Stimulated activated CD4-positive, alpha-beta T cell treated with anti-CD3 and anti-CD28 coated beads, Interleukin-1b, Interleukin-23, amount 100 ng/mL, for 24 hours (primary cell): ENCODE data around the gene MRPS35.
"Not testable (repeated sequence)": the region's sequence is repeated elsewhere in the genome, so short reads cannot be mapped to it uniquely, and the experiment has no call there.

Source experiments
- DNase-seq, 4 experiments: peaks; one replicate each; pipeline ENCODE4 v3.0.0-alpha.2; 2020; ENCODE audit warnings: low read depth in 4 of 4, low spot score in 1 of 4

MRPS35 gene

GRCh38 chr12:27707216-27707615 is 3.4 kb upstream of the MRPS35 start:
- no peak for DNase-seq

- no peak for DNase-seq
These were observed 1.3 kb upstream of the MRPS35 start for GRCh38 chr12:27709212-27709931.

DNA sequence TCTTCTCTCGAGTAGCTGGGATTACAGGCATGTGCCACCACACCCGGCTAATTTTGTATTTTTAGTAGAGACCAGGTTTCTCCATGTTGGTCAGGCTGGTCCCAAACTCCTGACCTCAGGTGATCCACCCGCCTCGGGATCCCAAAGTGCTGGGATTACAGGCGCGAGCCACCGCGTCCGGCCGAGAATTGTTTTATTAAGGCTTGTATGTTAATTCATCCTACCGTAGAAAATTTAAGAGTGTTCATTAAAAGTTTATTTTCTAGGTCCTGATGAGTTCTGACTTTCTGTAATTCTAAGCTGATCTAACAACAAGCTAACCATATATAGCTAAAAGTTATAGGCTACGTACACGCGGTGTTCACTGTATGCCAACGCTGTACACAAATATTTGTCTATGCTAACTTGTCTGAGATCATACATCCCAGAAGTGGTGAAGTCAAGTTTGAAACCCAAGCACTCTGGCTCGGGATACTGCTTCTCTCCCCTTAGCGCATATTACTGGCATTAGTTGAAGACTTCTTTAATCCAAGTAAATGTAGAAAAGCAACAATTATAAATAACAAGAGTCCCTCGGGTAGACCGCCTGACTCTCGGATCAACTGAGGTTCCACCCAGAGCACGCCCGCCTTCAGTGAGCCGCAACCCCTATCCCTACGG is 570 bp upstream of the MRPS35 start:
- no peak for DNase-seq

DNA sequence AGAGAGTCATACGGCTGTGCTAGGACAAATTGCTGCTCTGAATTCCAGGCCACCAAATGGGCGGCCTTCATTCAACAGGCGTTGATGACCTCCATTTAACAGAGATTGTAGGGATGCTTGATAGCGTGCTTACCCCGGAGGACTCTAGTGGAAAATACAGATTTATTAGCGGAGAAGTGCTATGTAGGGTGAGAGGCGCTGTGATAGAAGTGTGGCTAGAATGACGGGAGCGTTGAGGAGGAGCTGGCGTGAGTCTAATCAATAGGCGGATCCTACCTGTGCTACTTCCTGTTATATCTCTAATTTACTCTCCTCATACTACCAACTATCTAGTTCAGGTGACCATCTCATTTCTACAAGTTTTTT is 668 bp downstream of the MRPS35 start:
- no peak for DNase-seq

GRCh38 chr12:27711967-27712366 is 1.3 kb downstream of the MRPS35 start:
- no peak for DNase-seq

GRCh38 chr12:27723212-27723611 is 12.6 kb downstream of the MRPS35 start:
- DNase-seq = no peak

GRCh38 chr12:27730097-27730588 is 19.5 kb downstream of the MRPS35 start:
- DNase-seq = no peak

DNA sequence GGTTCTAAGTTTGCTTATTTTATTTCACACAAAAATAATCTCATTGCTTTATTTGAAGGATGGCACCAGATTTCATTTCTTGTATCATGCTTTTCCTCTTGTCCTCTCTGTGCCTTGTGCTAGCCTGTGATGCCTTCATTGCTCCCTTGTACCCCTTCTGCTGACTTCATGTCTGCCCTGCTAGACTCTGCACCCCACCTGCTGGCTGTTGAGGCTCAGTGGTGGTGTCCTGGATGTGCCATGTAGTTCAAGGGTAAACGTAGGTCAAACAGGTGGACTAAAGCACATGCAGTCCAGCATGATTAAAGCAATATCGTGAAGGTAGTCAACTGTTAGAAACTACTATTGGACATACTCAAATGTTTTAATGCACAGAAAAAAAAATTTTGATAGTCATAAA is 21.6 kb downstream of the MRPS35 start:
- no peak for DNase-seq

DNA sequence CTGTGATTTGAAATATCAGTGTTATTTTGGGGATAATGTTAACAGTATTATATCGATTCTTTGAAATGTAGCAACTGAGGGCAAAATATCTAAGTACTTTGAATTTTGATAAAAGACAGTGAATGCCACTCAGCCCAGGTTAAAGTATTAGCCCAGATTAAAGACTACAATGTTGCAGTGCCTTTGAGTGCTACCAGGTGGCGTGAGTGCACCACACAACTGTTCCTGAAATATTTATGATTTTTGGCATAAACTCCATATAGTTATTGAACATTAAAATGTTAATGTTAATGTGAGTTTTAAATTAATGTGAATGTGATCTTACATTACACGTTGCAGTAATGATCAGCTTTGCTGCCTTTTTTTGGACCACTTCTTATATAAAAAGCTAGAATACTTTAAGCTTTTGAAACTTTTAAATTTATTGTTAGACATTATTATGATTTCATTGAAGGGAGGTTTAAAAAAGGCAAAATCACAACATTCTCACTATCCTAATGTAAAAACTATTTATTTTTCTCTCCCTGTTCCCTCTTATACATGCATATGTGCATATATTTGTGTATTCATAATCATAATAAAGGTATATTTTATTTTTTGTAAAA is 22.5 kb downstream of the MRPS35 start:
- peak in 1 of 4 experiments; percentile 12 for DNase-seq

GRCh38 chr12:27733791-27734190 is 23.2 kb downstream of the MRPS35 start:
- no peak for DNase-seq

DNA sequence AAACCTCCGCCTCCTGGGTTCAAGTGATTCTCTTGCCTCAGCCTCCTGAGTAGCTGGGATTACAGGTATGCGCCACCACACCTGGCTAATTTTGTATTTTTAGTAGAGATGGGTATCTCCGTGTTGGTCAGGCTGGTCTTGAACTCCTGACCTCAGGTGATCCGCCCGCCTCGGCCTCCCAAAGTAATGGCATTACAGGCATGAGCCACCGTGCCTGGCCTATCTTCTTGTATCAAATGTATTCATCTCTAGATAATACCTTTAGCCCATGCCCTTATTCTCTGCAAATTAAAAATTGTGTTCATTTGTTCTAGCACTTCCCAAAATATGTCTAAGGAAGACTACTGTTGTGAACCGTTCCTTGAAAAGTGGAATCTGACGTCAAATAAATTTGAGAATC is 23.7 kb downstream of the MRPS35 start:
- DNase-seq = not testable (repeated sequence)

DNA sequence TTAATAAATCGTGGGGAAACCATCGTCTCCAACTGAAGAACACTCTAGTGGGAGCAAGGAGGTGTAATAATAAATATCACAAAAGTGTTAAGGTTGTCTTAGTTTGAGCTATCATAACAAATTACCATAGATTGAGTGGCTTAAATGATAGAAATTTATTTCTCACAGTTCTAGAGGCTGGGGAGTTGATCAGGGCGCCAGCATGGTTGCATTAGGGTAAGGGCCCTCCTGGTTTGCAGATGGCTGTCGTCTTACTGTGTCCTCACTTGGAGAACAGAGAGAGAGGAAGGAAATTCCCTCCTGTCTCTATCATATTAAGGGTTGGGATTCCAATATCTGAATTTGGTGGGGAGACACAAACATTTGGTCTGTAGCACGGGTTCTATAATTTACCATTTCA is 33.0 kb downstream of the MRPS35 start:
- no peak for DNase-seq

DNA sequence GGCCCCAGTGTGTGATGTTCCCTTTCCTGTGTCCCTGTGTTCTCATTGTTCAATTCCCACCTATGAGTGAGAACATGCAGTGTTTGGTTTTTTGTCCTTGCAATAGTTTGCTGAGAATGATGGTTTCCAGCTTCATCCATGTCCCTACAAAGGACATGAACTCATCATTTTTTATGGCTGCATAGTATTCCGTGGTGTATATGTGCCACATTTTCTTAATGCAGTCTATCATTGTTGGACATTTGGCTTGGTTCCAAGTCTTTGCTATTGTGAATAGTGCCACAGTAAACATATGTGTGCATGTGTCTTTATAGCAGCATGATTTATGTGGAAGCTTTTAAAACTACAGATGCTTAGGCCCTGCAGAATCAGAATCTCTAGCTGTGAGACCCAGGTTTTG is 35.1 kb downstream of the MRPS35 start:
- DNase-seq = not testable (repeated sequence)

- no peak for DNase-seq
These were observed 36.6 kb downstream of the MRPS35 start for GRCh38 chr12:27747111-27747820.

- no peak for DNase-seq
These were observed 40.9 kb downstream of the MRPS35 start for GRCh38 chr12:27751386-27752047.

DNA sequence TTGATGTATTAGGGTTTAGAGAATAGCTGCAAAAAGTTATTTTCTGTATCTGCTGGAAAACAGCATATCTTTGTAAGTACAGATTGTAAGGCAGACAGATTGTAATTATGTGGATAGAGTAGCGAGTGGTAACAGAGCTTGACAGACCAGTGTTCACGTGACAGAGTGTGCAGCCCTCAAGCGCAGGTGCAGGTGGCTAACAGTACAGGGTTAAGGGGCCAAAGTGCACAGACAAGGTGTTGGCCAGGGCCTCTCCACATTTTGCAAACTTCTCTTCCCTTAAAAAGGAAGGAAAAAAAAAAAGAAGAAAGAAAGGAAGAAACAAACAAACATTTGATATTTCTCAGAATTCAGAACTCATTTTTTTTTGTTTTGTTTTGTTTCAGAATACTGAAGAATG is 44.2 kb downstream of the MRPS35 start:
- DNase-seq = no peak

GRCh38 chr12:27756670-27757195 is 46.1 kb downstream of the MRPS35 start:
- DNase-seq = no peak

DNA sequence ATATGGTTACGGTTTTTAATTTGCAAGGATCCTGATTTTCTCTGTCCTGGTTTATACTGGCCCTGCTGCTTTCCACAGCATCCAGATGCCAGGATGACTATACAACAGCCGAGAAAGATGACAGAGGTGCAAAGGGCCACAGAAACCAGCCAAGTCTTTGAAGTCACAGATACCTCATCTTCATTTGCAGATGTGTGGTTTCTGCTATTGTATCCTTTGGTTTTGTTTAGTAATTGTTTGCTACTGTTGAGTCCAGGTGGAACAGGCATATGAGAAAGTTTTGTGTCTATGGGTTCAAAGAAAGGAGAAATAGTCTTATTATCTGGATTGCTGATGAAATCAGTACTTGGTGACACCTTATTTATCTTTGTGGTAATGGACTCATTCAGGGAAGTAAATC is 52.1 kb downstream of the MRPS35 start:
- DNase-seq = no peak

- DNase-seq = no peak
These were observed 56.0 kb downstream of the MRPS35 start for GRCh38 chr12:27766587-27766986.

DNA sequence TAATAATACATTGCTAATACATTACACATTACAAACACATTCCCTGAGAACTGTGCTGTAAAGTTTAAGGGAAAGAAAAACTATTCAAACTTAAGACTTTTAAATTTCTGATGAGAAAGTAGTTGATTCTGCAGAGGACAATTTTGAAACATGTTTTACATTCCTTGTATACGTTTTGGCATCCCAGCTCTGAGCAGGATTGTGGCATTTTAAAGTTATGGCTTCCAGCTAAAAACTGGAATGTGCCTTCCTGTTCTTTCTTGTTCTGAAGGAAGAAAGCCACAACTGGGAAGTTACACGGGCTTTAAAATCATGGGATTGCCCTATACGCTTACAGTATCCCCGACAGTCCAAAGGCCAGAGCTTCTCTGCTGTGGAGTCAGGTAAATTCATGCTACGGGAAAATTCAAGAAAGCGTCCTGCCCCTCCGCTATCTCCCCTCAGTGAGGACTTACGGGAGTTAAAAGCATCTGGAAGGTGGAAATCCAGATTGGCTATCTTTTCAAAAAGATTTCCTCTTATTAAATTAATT is 58.6 kb downstream of the MRPS35 start:
- DNase-seq = no peak
